ENCODE measurements around the gene RIN3. TPM values are rescaled to one million over a fixed set of nuclear protein-coding genes. Genes with fewer than 3 reads are reported as not detected.

Gene RIN3
- total and polyA plus RNA-seq, 2 of the 4 experiments (the other 2 are of a cell fraction) = 2.5 to 11.1 TPM

DNA sequence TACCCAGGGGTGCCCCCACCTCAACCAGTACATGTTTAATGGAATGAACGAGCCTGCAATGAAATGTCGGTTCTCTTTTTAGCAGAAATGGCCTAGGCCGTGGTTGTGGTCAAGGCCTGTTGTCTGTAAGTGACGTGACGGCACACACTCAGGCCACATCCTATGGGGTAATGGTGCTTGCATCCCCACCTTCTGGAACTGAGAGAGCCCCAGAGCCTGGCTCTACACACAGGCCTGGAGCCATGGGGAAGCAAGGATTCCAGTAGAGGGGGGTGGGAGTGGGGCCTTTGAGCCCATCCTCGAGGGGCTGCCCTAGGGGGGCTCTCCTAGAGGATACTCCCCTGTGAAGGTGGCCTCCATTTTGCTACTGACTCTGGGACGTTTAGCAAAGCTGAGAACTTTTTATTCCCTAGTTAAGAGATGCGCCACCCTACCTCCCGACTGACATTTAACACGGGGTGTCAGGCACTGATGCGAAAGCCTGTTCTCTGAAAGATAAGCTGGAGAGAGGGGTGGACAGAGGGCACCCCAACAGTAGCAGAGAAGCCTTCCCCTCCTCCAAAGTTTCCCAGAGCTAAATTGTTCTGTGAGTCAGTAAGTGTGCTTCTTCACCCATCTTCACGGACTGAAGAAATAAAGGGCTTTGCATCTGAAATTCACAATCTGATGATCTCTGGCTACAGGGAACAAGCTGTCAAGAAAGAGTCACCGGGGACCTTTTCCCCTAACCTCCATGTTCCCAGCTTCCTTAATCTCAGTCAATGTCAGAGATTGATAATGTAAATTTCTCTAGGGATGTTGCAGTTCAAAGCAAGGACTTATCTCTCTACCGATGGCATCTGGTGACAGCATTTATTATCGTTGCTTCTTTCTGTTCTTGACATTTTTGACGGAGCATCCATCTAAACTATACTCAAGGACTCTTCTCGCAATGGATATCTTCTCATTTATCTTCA, 6.8 kb downstream of the RIN3 start:
- Histone ChIP-seq H2BK20ac (ENCODE audit: low read depth, low read length) (no peak overlapping the region), H2AK9ac (replicated peaks; ENCODE audit: low read depth, low read length, poor library complexity) (no peak overlapping the region), H3K79me1 (ENCODE audit: low read depth in 1 of 2, low read length in 2 of 2) (peaks cover 33 to 91% of the 10 kb centered on the region in 2 experiments), H4K8ac (ENCODE audit: low read depth in 2 of 2, low read length in 2 of 2) (no peak overlapping the region), H4K5ac (ENCODE audit: low read depth, low read length) (no peak overlapping the region), H4K91ac (ENCODE audit: insufficient read depth, low read depth, low read length) (no peak overlapping the region), H3K4me1 (ENCODE audit: control insufficient read depth, insufficient read depth, low read length) (peaks cover 9% of the 10 kb centered on the region; the same call in 1 of the 2 replicates), H2BK5ac (ENCODE audit: low read depth, low read length, poor library complexity, severe bottlenecking) (peak overlapping the region; percentile 8), H4K20me1 (ENCODE audit: insufficient read depth, low read length) (peaks cover 24% of the 10 kb centered on the region), H3K14ac (replicated peaks; ENCODE audit: low read depth, low read length) (no peak overlapping the region), H3K56ac (ENCODE audit: extremely low read depth, insufficient read depth, low read length) (no peak overlapping the region), H3K36me3 (ENCODE audit: control insufficient read depth, insufficient read depth, low read length) (no peaks in the 10 kb centered on the region), H3K9ac (ENCODE audit: low read depth, low read length) (no peak overlapping the region), H3K27ac (ENCODE audit: insufficient read depth, low read length) (no peak overlapping the region), H3K4me2 (ENCODE audit: low read depth, low read length) (no peak overlapping the region), H3K4ac (ENCODE audit: low read depth, low read length) (no peak overlapping the region), H2BK15ac (ENCODE audit: low read depth, low read length) (no peak overlapping the region), H2BK120ac (ENCODE audit: low read depth, low read length) (no peak overlapping the region), H3K18ac (ENCODE audit: low read depth, low read length) (no peak overlapping the region), H3K9me3 (ENCODE audit: control insufficient read depth, insufficient read depth, low read length) (no peaks in the 10 kb centered on the region), H3K27me3 (ENCODE audit: control insufficient read depth, insufficient read depth, low read length) (no peaks in the 10 kb centered on the region), H2AFZ (replicated peaks; ENCODE audit: low read length, poor library complexity) (no peak overlapping the region), H3K23ac (ENCODE audit: low read depth, low read length) (no peak overlapping the region), H3K4me3 (ENCODE audit: insufficient read depth, low read depth, low read length) (no peak overlapping the region), H2AK5ac (ENCODE audit: low read depth, low read length) (no peak overlapping the region), H3K9me1 (ENCODE audit: insufficient read depth, low read length) (peaks cover 10% of the 10 kb centered on the region; the same call in 1 of the 2 replicates)
- in situ Hi-C loops (cut with MboI; ENCODE audit: low sequenced_read_pairs) = no loop called here
- ChIA-PET CTCF (no interaction called here), POLR2A (ENCODE audit: unreplicated experiment) (no interaction called here)
- no TSS peak for BruUV-seq (replicated peaks)
- no peak for DNase-seq
- intact Hi-C loops (cut with micrococcal nuclease) = no loop called here
- dilution Hi-C loops (cut with HindIII; ENCODE audit: low sequenced_read_pairs, unreplicated experiment) = no loop called here
- no peak for ATAC-seq (ENCODE audit: low read depth)
- TF ChIP-seq RCOR1 (IDR thresholded peaks at IDR 0.05; ENCODE audit: insufficient replicate concordance, low read length) = no peak
- TF ChIP-seq CEBPB (IDR thresholded peaks at IDR 0.05; ENCODE audit: low read depth, low read length) = no peak
- TF ChIP-seq FOS (IDR thresholded peaks at IDR 0.05; ENCODE audit: low read depth, low read length) = no peak
- 76% methylated on average over 4 of the region's 17 CpGs; no CpG with 5 or more reads in 1 of the 2 experiments for WGBS, 2 experiments (ENCODE audit: extremely low coverage in 2 of 2, insufficient read length in 1 of 2)
